K562 (cell line): ENCODE measurements around the gene HSPA14. TPM values are rescaled to one million over a fixed set of nuclear protein-coding genes. Genes with fewer than 3 reads are reported as not detected.

Experiments
- CHAMP1 ChIP-seq: fragments of 450-650 bp; IDR thresholded peaks from 2 replicates; pipeline ENCODE4 v1.6.1; 2016; ENCODE audit warnings: mild to moderate bottlenecking
- CREB3 ChIP-seq: fragments of 450-650 bp; conservative IDR thresholded peaks from 2 replicates; pipeline ENCODE4 v1.6.1; 2016; ENCODE audit warnings: missing genetic modification characterization, low read depth, mild to moderate bottlenecking, missing compliant biosample characterization, moderate library complexity
- DEAF1 ChIP-seq: fragments of 450-650 bp; formaldehyde crosslinking; IDR thresholded peaks from 2 replicates; pipeline ENCODE4 v1.4.0; 2020; ENCODE audit warnings: mild to moderate bottlenecking, moderate library complexity
- DPF2 ChIP-seq: fragments of 450-650 bp; IDR thresholded peaks from 2 replicates; pipeline ENCODE4 v1.6.1; 2016
- E2F4 ChIP-seq: sonication (generic); formaldehyde crosslinking; IDR thresholded peaks from 2 replicates; pipeline ENCODE4 v1.8.0; 2022; ENCODE audit warnings: mild to moderate bottlenecking, low read depth, missing genetic modification reagents
- EP300 ChIP-seq: IDR thresholded peaks from 2 replicates; pipeline ENCODE4 v1.6.1; 2012; ENCODE audit warnings: low read length, improper control_type of control experiment
- ESRRA ChIP-seq: fragments of 450-650 bp; IDR thresholded peaks from 2 replicates; pipeline ENCODE4 v1.6.1; 2014; ENCODE audit warnings: low read depth, mild to moderate bottlenecking, moderate library complexity, borderline replicate concordance
- HES1 ChIP-seq: fragments of 450-650 bp; IDR thresholded peaks from 2 replicates; pipeline ENCODE4 v1.6.1; 2016; ENCODE audit warnings: low read depth, mild to moderate bottlenecking, moderate library complexity
- MXI1 ChIP-seq: IDR thresholded peaks from 2 replicates; pipeline ENCODE4 v1.6.1; 2011; ENCODE audit warnings: low read depth, mild to moderate bottlenecking, improper control_type of control experiment, low read length
- MYC ChIP-seq, 2 experiments: fragments of 250-450 bp in 1 of 2; sonication (Bioruptor Pico) in 1 of 2; IDR thresholded peaks; 2 replicates each; pipeline versions ENCODE4 v1.5.1 to v1.6.1; 2012 to 2021; ENCODE audit warnings: low read depth in 2 of 2, borderline replicate concordance in 1 of 2, improper control_type of control experiment in 1 of 2, low read length in 1 of 2, mild to moderate bottlenecking in 1 of 2, moderate library complexity in 1 of 2
- NR2C1 ChIP-seq, 2 experiments: fragments of 450-650 bp; IDR thresholded peaks; 2 replicates each; pipeline ENCODE4 v1.6.1; 2017; ENCODE audit warnings: mild to moderate bottlenecking in 2 of 2, antibody characterized with exemption in 1 of 2, inconsistent platforms in 1 of 2, missing compliant biosample characterization in 1 of 2, missing genetic modification characterization in 1 of 2
- PKNOX1 ChIP-seq: fragments of 450-650 bp; IDR thresholded peaks from 2 replicates; pipeline ENCODE4 v1.6.1; 2016
- POLR2AphosphoS2 ChIP-seq: IDR thresholded peaks from 2 replicates; pipeline ENCODE4 v1.6.1; 2012; ENCODE audit warnings: low read length, improper control_type of control experiment
- RBFOX2 ChIP-seq: fragments of 200-400 bp; formaldehyde crosslinking; IDR thresholded peaks from 2 replicates; pipeline ENCODE4 v1.6.1; 2017; ENCODE audit warnings: low read depth, mild to moderate bottlenecking, low read length, moderate library complexity
- RFX5 ChIP-seq: IDR thresholded peaks from 2 replicates; pipeline ENCODE4 v1.6.1; 2011; ENCODE audit warnings: low read depth, mild to moderate bottlenecking, improper control_type of control experiment, low read length
- TGIF2 ChIP-seq: sonication (generic); formaldehyde crosslinking; IDR thresholded peaks from 2 replicates; pipeline ENCODE4 v1.8.1; 2022; ENCODE audit warnings: mild to moderate bottlenecking, missing genetic modification reagents, moderate library complexity
- USF1 ChIP-seq: sonication (generic); formaldehyde crosslinking; IDR thresholded peaks from 2 replicates; pipeline ENCODE4 v1.9.0; 2022; ENCODE audit warnings: mild to moderate bottlenecking, missing genetic modification reagents
- ZBTB8A ChIP-seq: fragments of 450-650 bp; IDR thresholded peaks from 2 replicates; pipeline ENCODE4 v1.6.1; 2018; ENCODE audit warnings: mild to moderate bottlenecking, moderate library complexity; ENCODE audit not compliant: partially characterized antibody
- ZNF174 ChIP-seq: fragments of 250-450 bp; sonication (Bioruptor Pico); IDR thresholded peaks from 2 replicates; pipeline ENCODE4 v1.4.0; 2020; ENCODE audit warnings: mild to moderate bottlenecking
- polyA plus RNA-seq, 8 experiments: library from polyadenylated mRNA; depleted of rRNA in 4 of 8; stranded (reverse) in 5 of 8; unstranded in 3 of 8; fragments of >200 nt; fragmentation: Nextera tagmentation in 2 of 8; fragmentation: Illumina TruSeq in 1 of 8; extraction: Ambion mirVana in 2 of 8; extraction: Trizol in 1 of 8; gene quantifications; 2 replicates each; pipeline versions ENCODE4 v1.2.1 to v1.2.3, GENCODE V29; 2011 to 2014; ENCODE audit warnings: inconsistent platforms in 1 of 8, missing spikeins in 1 of 8
- total RNA-seq, 7 experiments: library from RNA; depleted of rRNA in 6 of 7; stranded (reverse); fragments of >200 nt in 6 of 7; fragmentation: Illumina TruSeq in 2 of 7; extraction: Trizol in 2 of 7; gene quantifications; 2 replicates each; pipeline versions ENCODE4 v1.2.1 to v1.2.3, GENCODE V29; 2011 to 2021; ENCODE audit warnings: low replicate concordance in 1 of 7

The HSPA14 gene
- total and polyA plus RNA-seq, 9 of the 15 experiments (the other 6 are each of a cell fraction or from before 2014, with no cell fraction given): 41.9 to 75.0 (median 63.2) TPM

GRCh38 chr10:14889318-14889717, 51.2 kb downstream of the HSPA14 start (continued):
- TF ChIP-seq E2F4 (CRISPR knock-in tag) (no peak), MYC (IDR thresholded peaks at IDR 0.05; ENCODE audit: low read depth, low read length) (no peak), MYC (CRISPR knock-in tag; IDR thresholded peaks at IDR 0.05; ENCODE audit: borderline replicate concordance, low read depth) (no peak), CREB3 (tag) (0 out of 2 replicates have a peak, but pooled peaks have one; percentile 43), EP300 (peak; percentile 70; the same call in 1 of the 2 replicates), ZBTB8A (no peak), ESRRA (peak; percentile 43; the same call in 1 of the 2 replicates), PKNOX1 (0 out of 2 replicates have a peak, but pooled peaks have one; percentile 4), POLR2AphosphoS2 (no peak), USF1 (CRISPR knock-in tag) (no peak), MXI1 (no peak), HES1 (no peak), RBFOX2 (no peak), CHAMP1 (peak; percentile 93), NR2C1 (IDR thresholded peaks at IDR 0.05) (peak; percentile 55; the same call in 1 of the 2 replicates), NR2C1 (tag; IDR thresholded peaks at IDR 0.05) (peak; percentile 61), TGIF2 (CRISPR knock-in tag) (no peak), DEAF1 (0 out of 2 replicates have a peak, but pooled peaks have one; percentile 10), DPF2 (peak; percentile 76), ZNF174 (CRISPR knock-in tag) (no peak), RFX5 (no peak)
